GM12874 (cell line): Measurements from ENCODE around the gene UBTD1.

Source experiments
- CTCF ChIP-seq: IDR thresholded peaks from 2 replicates; pipeline ENCODE4 v1.5.1; 2011; ENCODE audit warnings: low read depth, mild to moderate bottlenecking, control low read depth, low read length, moderate library complexity; ENCODE audit not compliant: insufficient read depth

UBTD1 gene

DNA sequence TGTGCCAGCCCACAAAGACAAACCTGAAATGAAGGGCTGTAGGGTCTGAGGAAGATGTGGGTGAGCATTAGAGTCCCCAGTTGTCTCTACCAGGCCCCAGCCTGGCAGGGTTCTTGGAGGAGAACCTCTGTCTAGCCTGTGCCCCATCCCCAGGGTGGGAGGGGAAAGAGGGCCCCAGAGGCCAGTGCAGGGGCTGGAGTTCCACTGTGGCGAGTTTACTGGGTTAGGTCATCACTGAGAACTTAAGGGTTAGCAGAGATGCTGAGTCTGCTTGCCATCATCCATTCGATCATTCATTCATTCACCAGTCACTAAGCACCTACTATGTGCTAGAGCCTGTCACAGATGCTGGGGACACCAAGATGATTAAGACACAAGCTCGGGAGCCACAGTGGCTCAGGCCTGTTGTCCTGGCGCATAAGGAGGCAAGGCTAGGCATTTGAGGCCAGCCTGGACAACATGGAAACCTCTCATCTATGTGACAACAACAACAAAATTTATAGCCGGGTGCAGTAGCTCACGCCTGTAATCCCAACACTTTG lies 76.5 kb downstream of the UBTD1 start:
- no peak for TF ChIP-seq CTCF

- no peak for TF ChIP-seq CTCF
These were observed 79.0 kb downstream of the UBTD1 start for GRCh38 chr10:97577701-97578100.

GRCh38 chr10:97578171-97578844 lies 79.6 kb downstream of the UBTD1 start:
- TF ChIP-seq CTCF: no peak

DNA sequence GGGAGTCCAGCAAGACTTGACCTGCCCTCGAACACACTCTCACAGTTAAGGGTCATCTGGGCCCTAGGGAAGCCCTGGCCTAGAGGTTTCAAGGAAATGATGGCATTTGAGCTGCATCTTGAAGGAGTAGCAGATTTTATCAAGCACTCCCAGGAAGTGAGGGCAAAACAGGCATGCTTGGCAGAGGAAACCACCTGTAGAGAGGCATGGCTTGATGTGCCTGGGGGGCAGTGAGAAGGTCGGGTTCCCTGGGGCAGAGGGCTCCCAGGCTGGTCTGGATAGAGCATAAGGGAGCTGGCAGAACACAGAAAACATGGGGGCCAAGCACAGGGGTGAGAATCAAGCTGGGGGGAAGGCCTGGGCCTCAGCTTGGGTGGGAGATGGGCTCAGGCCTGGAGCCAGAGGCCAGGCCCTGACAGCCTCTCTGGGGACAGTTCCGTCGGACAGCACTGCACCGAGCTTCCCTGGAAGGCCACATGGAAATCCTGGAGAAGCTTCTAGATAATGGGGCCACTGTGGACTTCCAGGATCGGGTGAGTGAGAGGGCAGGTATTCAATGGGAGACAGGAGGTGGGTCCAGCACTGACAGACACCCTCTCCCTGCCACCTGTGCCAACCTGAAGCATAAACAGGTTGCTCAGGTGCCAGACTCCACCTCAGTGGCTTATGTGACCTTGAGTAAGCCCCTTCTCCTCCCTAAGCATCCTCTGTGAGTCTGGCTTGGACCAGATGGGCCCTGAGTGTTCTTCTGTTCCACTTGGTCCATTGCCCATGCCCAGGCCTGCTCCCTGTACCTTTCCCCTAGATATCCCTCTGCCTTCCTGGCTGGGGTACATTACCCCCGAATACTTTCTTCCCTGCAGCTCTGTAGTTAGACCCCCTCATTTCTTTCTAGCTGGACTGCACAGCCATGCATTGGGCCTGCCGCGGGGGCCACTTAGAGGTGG lies 82.0 kb downstream of the UBTD1 start:
- TF ChIP-seq CTCF: no peak

DNA sequence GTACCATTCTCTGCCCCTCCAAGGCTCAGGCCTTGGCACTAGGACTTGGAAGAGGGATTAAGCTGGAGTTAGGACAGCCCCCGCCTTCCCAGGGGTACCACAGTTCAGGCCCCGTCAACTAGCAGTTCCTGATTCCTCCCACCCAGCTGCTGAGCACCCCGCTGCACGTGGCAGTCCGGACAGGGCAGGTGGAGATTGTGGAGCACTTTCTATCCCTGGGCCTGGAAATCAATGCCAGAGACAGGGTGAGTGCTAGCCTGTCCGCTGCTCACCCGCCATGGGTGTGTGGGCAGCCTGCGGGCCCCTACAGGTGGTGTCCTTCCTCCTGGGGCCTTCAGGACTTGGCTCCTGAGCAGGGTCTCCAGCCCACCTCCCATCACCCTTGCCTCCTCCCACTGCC lies 83.4 kb downstream of the UBTD1 start:
- TF ChIP-seq CTCF: no peak

GRCh38 chr10:97583476-97583875 lies 84.8 kb downstream of the UBTD1 start:
- no peak for TF ChIP-seq CTCF

- TF ChIP-seq CTCF: no peak
These were observed 85.5 kb downstream of the UBTD1 start, which contains the start of gene HOGA1 for GRCh38 chr10:97584060-97584797. HOGA1 (plus strand) TSS chr10:97584389; CDS start chr10:97584704, 315 bp downstream.
